ENCODE results near the gene PSMA6.
"Not testable (repeated sequence)": the region's sequence is repeated elsewhere in the genome, so short reads cannot be mapped to it uniquely, and the experiment has no call there.

The PSMA6 gene

GRCh38 chr14:35342489-35343010 lies 50.4 kb downstream of the PSMA6 start:
- DNase-seq (ENCODE audit: low read depth in 1 of 2, low spot score in 1 of 2), result no peak

- DNase-seq (ENCODE audit: low read depth in 1 of 2, low spot score in 1 of 2), result no peak
These were observed 51.5 kb downstream of the PSMA6 start for GRCh38 chr14:35343702-35344101.

- DNase-seq (ENCODE audit: low read depth in 1 of 2, low spot score in 1 of 2), result no peak
These were observed 52.1 kb downstream of the PSMA6 start for GRCh38 chr14:35344107-35344807.

- no peak for DNase-seq (ENCODE audit: low read depth in 1 of 2, low spot score in 1 of 2)
These were observed 54.6 kb downstream of the PSMA6 start for GRCh38 chr14:35346738-35347322.

GRCh38 chr14:35347323-35348043 lies 55.3 kb downstream of the PSMA6 start:
- DNase-seq (ENCODE audit: low read depth in 1 of 2, low spot score in 1 of 2), result no peak

GRCh38 chr14:35348044-35348380 lies 55.8 kb downstream of the PSMA6 start:
- not testable (repeated sequence) for DNase-seq (ENCODE audit: low read depth in 1 of 2, low spot score in 1 of 2)

GRCh38 chr14:35349496-35350365 lies 57.5 kb downstream of the PSMA6 start:
- no peak for DNase-seq (ENCODE audit: low read depth in 1 of 2, low spot score in 1 of 2)

GRCh38 chr14:35351497-35351896 lies 59.3 kb downstream of the PSMA6 start:
- DNase-seq (ENCODE audit: low read depth in 1 of 2, low spot score in 1 of 2), result no peak

- no peak for DNase-seq (ENCODE audit: low read depth in 1 of 2, low spot score in 1 of 2)
These were observed 59.7 kb downstream of the PSMA6 start for GRCh38 chr14:35351897-35352273.

GRCh38 chr14:35352274-35353233 lies 60.4 kb downstream of the PSMA6 start:
- no peak for DNase-seq (ENCODE audit: low read depth in 1 of 2, low spot score in 1 of 2)

GRCh38 chr14:35353409-35354172 lies 61.4 kb downstream of the PSMA6 start:
- no peak for DNase-seq (ENCODE audit: low read depth in 1 of 2, low spot score in 1 of 2)

- DNase-seq (ENCODE audit: low read depth in 1 of 2, low spot score in 1 of 2), result not testable (repeated sequence)
These were observed 63.1 kb downstream of the PSMA6 start for GRCh38 chr14:35355235-35355634.

- no peak for DNase-seq (ENCODE audit: low read depth in 1 of 2, low spot score in 1 of 2)
These were observed 64.0 kb downstream of the PSMA6 start for GRCh38 chr14:35355981-35356841.

GRCh38 chr14:35359655-35360054 lies 67.5 kb downstream of the PSMA6 start:
- not testable (repeated sequence) for DNase-seq (ENCODE audit: low read depth in 1 of 2, low spot score in 1 of 2)

- no peak for DNase-seq (ENCODE audit: low read depth in 1 of 2, low spot score in 1 of 2)
These were observed 68.9 kb downstream of the PSMA6 start for GRCh38 chr14:35361141-35361480.

GRCh38 chr14:35362450-35362849 lies 70.3 kb downstream of the PSMA6 start:
- DNase-seq (ENCODE audit: low read depth in 1 of 2, low spot score in 1 of 2), result no peak

- DNase-seq (ENCODE audit: low read depth in 1 of 2, low spot score in 1 of 2), result no peak
These were observed 70.8 kb downstream of the PSMA6 start for GRCh38 chr14:35362911-35363374.
